ENCODE measurements around the gene RASA1. TPM values are rescaled to one million over a fixed set of nuclear protein-coding genes. Genes with fewer than 3 reads are reported as not detected.

Gene RASA1
- total RNA-seq, 2 donors from 2014 or later = 22.6 to 23.0 TPM

- no peak for DNase-seq (ENCODE audit: low spot score)
- intact Hi-C loops (cut with DNase I) = no loop called here
These were observed 164.8 kb downstream of the RASA1 start for GRCh38 chr5:87432460-87432859.

DNA sequence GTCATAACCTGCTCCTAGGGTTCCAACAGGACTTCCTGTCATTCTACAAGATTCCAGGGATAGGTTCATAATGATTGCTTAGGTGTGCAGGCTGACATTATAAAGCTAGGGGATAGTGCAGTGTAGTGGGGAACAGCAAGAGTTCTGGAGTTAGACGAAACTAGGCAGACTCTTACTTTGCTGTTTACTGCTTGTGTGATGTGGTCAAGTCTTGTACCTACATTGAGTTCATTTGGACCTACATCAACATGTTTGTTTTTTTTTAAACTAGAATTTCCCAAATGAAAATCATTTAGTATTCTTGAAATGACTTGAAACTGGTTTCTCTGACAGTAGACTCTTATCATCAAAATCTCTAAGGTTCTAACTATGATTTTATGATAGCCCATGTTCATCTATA is 166.3 kb downstream of the RASA1 start:
- intact Hi-C loops (cut with DNase I) = no loop called here
- DNase-seq (ENCODE audit: low spot score) = no peak

- intact Hi-C loops (cut with DNase I) = no loop called here
These were observed 166.8 kb downstream of the RASA1 start for GRCh38 chr5:87434461-87434860.

DNA sequence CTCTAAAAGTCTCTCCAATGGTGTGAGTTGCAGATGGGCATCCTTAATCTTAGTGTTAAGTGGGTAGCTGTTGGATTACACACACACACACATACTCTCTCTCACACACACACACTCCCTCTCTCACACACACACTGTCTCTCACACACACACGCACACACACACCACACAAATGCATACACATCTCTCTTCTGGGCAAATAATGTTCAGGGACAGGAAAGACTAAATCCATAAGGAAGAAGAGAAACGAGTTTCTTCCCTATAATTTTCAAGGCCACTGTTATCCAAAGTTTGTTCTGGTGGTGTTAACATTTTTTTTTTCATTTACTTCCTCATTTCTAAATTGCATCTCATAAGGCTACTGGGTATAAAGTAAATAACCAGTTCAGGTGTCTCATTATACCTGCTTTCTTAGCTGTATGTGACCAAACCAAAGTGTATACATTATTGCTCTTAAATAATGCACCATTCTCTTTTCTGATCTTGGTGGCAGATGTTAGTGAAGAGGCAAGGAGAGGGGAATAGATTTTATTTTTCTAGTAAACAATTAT is 167.5 kb downstream of the RASA1 start:
- intact Hi-C loops (cut with DNase I) = no loop called here
- no peak for DNase-seq (ENCODE audit: low spot score)

More at GRCh38 chr5:87434461-87434860, 166.8 kb downstream of the RASA1 start:
- no peak for DNase-seq (ENCODE audit: low spot score)

- no peak for DNase-seq (ENCODE audit: low spot score)
- intact Hi-C loops (cut with DNase I) = no loop called here
These were observed 170.0 kb downstream of the RASA1 start for GRCh38 chr5:87437724-87438123.

DNA sequence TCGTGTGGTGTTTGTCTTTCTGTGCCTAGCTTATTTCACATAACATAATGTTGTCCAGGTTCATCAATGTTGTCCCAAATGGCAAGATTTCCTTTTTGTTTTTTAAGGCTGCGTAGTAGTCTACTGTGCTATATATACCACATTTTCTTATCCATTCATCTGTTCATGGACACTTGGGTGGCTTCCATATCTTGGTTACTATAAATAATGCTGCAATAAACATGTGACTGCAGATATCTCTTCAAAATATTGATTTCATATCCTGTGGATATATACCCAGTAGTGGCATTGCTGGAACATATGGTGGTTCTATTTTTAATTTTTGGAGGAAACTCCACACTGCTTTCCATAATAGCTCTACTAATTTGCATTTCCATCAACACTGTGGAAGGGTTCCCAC is 170.5 kb downstream of the RASA1 start:
- no peak for DNase-seq (ENCODE audit: low spot score)
- intact Hi-C loops (cut with DNase I) = no loop called here

Other genes with a start within 250 kb of the RASA1 start
- gene CCNH, start 145.0 kb downstream of the RASA1 start, total RNA-seq = 10 to 100 TPM; 45.1 to 53.3 TPM

All from posterior vena cava (tissue), 2 donors.